ENCODE results near the gene NPC1L1. TPM values are rescaled to one million over a fixed set of nuclear protein-coding genes. Genes with fewer than 3 reads are reported as not detected.

NPC1L1 gene
- total and polyA plus RNA-seq, 2 of the 4 experiments (the other 2 are of a cell fraction): 0.07 TPM; not detected in 1

DNA sequence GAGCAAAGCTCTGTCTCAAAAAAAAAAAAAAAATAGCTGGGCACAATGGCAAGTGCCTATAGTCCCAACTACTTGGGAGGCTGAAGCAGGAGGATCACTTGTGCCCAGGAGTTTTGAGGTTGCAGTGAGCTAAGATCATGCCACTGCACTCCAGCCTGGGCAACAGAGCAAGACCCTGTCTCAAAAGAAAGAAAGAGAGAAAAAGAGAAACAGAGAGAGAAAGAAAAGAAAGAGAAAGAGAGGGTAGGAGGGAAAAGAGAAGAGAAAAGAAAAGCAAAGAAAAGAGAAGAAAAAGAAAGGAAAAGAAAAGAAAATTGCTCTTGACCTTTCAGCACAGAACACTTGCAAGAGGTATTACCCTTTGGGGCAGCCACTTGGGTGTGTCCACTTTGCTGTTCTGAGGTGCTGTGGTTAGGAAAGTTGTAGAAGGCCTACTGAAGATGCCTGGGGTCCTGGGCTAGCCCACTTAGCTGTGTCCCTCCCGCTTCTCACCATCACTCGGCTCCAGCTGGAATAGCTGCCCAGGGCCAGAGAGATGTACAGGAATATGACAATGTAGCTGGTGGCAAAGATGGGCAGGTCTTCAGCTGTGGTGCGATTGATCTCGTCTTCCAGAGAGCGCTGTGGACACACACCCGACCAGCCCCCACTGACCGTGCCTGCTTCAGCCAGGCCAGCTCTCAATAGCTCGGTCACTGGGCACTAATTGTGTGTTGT lies 5.6 kb downstream of the NPC1L1 start:
- Histone ChIP-seq H2AK5ac (ENCODE audit: low read depth, low read length) (no peak overlapping the region), H3K9me3 (ENCODE audit: control insufficient read depth, insufficient read depth, low read length) (no peaks in the 10 kb centered on the region), H2BK120ac (ENCODE audit: low read depth, low read length) (no peak overlapping the region), H3K56ac (ENCODE audit: extremely low read depth, insufficient read depth, low read length) (no peak overlapping the region), H3K4ac (ENCODE audit: low read depth, low read length) (no peak overlapping the region), H3K9ac (ENCODE audit: low read depth, low read length) (no peak overlapping the region), H3K36me3 (ENCODE audit: control insufficient read depth, insufficient read depth, low read length) (no peaks in the 10 kb centered on the region), H3K27ac (ENCODE audit: insufficient read depth, low read length) (no peak overlapping the region), H4K5ac (ENCODE audit: low read depth, low read length) (no peak overlapping the region), H3K4me2 (ENCODE audit: low read depth, low read length) (no peak overlapping the region), H4K20me1 (ENCODE audit: insufficient read depth, low read length) (no peaks in the 10 kb centered on the region), H3K23ac (ENCODE audit: low read depth, low read length) (no peak overlapping the region), H3K79me1 (ENCODE audit: low read depth in 1 of 2, low read length in 2 of 2) (no peaks in the 10 kb centered on the region), H2BK20ac (ENCODE audit: low read depth, low read length) (no peak overlapping the region), H3K18ac (ENCODE audit: low read depth, low read length) (no peak overlapping the region), H3K14ac (replicated peaks; ENCODE audit: low read depth, low read length) (no peak overlapping the region), H2BK5ac (ENCODE audit: low read depth, low read length, poor library complexity, severe bottlenecking) (no peak overlapping the region), H3K4me1 (ENCODE audit: control insufficient read depth, insufficient read depth, low read length) (peaks cover 16% of the 10 kb centered on the region), H2BK15ac (ENCODE audit: low read depth, low read length) (no peak overlapping the region), H4K8ac (ENCODE audit: low read depth in 2 of 2, low read length in 2 of 2) (no peak overlapping the region), H3K27me3 (ENCODE audit: control insufficient read depth, insufficient read depth, low read length) (no peaks in the 10 kb centered on the region), H2AFZ (replicated peaks; ENCODE audit: low read length, poor library complexity) (no peak overlapping the region), H3K9me1 (ENCODE audit: insufficient read depth, low read length) (peaks cover 19% of the 10 kb centered on the region), H3K4me3 (ENCODE audit: insufficient read depth, low read depth, low read length) (no peak overlapping the region), H2AK9ac (replicated peaks; ENCODE audit: low read depth, low read length, poor library complexity) (no peak overlapping the region), H4K91ac (ENCODE audit: insufficient read depth, low read depth, low read length) (no peak overlapping the region)
- dilution Hi-C loops (cut with HindIII; ENCODE audit: low sequenced_read_pairs, unreplicated experiment) (no loop called here), intact Hi-C loops (cut with micrococcal nuclease) (no loop called here), in situ Hi-C loops (cut with MboI; ENCODE audit: low sequenced_read_pairs) (no loop called here)
- POLR2A ChIA-PET (ENCODE audit: unreplicated experiment): no interaction called here
- CTCF ChIA-PET: interaction anchor here (0.6 to 1.5 kb wide), 4 partner anchors 15 to 30 kb away, joined by 3 to 4 read pairs (median 4); no protein-coding TSS in a partner anchor
- ATAC-seq (ENCODE audit: low read depth) (no peak), DNase-seq (no peak)
- TF ChIP-seq MAZ (IDR thresholded peaks at IDR 0.05; ENCODE audit: borderline replicate concordance, low read depth, low read length) (no peak), CHD1 (IDR thresholded peaks at IDR 0.05; ENCODE audit: low read depth, low read length) (no peak), SMC3 (IDR thresholded peaks at IDR 0.05; ENCODE audit: low read depth, low read length) (no peak), RCOR1 (IDR thresholded peaks at IDR 0.05; ENCODE audit: insufficient replicate concordance, low read length) (no peak), RAD21 (IDR thresholded peaks at IDR 0.05; ENCODE audit: low read length) (no peak), BHLHE40 (IDR thresholded peaks at IDR 0.05; ENCODE audit: low read depth, low read length) (no peak), POLR2A (IDR thresholded peaks at IDR 0.05; ENCODE audit: low read depth, low read length) (no peak), NFE2L2 (IDR thresholded peaks at IDR 0.05; ENCODE audit: low read depth, low read length) (no peak), MAFK (IDR thresholded peaks at IDR 0.05; ENCODE audit: low read depth, low read length) (no peak), FOS (IDR thresholded peaks at IDR 0.05; ENCODE audit: low read depth, low read length) (no peak), CEBPB (IDR thresholded peaks at IDR 0.05; ENCODE audit: low read depth, low read length) (no peak), MXI1 (IDR thresholded peaks at IDR 0.05; ENCODE audit: borderline replicate concordance, low read depth, low read length) (no peak)
- TF ChIP-seq, protein P1, sequence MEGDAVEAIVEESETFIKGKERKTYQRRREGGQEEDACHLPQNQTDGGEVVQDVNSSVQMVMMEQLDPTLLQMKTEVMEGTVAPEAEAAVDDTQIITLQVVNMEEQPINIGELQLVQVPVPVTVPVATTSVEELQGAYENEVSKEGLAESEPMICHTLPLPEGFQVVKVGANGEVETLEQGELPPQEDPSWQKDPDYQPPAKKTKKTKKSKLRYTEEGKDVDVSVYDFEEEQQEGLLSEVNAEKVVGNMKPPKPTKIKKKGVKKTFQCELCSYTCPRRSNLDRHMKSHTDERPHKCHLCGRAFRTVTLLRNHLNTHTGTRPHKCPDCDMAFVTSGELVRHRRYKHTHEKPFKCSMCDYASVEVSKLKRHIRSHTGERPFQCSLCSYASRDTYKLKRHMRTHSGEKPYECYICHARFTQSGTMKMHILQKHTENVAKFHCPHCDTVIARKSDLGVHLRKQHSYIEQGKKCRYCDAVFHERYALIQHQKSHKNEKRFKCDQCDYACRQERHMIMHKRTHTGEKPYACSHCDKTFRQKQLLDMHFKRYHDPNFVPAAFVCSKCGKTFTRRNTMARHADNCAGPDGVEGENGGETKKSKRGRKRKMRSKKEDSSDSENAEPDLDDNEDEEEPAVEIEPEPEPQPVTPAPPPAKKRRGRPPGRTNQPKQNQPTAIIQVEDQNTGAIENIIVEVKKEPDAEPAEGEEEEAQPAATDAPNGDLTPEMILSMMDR (conservative IDR thresholded peaks at IDR 0.05; ENCODE audit: low read depth, low read length): no peak
- TF ChIP-seq, protein P2, sequence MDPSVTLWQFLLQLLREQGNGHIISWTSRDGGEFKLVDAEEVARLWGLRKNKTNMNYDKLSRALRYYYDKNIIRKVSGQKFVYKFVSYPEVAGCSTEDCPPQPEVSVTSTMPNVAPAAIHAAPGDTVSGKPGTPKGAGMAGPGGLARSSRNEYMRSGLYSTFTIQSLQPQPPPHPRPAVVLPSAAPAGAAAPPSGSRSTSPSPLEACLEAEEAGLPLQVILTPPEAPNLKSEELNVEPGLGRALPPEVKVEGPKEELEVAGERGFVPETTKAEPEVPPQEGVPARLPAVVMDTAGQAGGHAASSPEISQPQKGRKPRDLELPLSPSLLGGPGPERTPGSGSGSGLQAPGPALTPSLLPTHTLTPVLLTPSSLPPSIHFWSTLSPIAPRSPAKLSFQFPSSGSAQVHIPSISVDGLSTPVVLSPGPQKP (IDR thresholded peaks at IDR 0.05; ENCODE audit: borderline replicate concordance, low read depth, low read length): no peak
- TF ChIP-seq, protein P3, sequence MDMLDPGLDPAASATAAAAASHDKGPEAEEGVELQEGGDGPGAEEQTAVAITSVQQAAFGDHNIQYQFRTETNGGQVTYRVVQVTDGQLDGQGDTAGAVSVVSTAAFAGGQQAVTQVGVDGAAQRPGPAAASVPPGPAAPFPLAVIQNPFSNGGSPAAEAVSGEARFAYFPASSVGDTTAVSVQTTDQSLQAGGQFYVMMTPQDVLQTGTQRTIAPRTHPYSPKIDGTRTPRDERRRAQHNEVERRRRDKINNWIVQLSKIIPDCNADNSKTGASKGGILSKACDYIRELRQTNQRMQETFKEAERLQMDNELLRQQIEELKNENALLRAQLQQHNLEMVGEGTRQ (IDR thresholded peaks at IDR 0.05; ENCODE audit: low read depth, low read length): no peak
- BruUV-seq (replicated peaks): no TSS peak
- 95% methylated on average over 6 of the region's 8 CpGs; no CpG with 5 or more reads in 1 of the 2 experiments for WGBS, 2 experiments (ENCODE audit: extremely low coverage in 2 of 2, insufficient read length in 1 of 2)
